H9 (cell line): ENCODE data around the gene RYR3. TPM values are rescaled to one million over a fixed set of nuclear protein-coding genes. Genes with fewer than 3 reads are reported as not detected.

Source experiments
- DNase-seq: peaks from one replicate; pipeline ENCODE4 v3.0.0-alpha.2; 2017
- H2AFZ ChIP-seq: one replicate; pipeline ENCODE4 v1.6.1; 2013; ENCODE audit warnings: mild to moderate bottlenecking, low read length, control low read depth, moderate library complexity
- H2AK5ac ChIP-seq: 2 replicates; pipeline ENCODE4 v1.6.1; 2013; ENCODE audit warnings: low read length, control low read depth, mixed read lengths; ENCODE audit not compliant: insufficient read length
- H2BK120ac ChIP-seq: one replicate; pipeline ENCODE4 v1.6.1; 2013; ENCODE audit warnings: low read depth, mild to moderate bottlenecking, low read length, control low read depth, inconsistent platforms; ENCODE audit not compliant: poor library complexity, severe bottlenecking
- H2BK12ac ChIP-seq: 2 replicates; pipeline ENCODE4 v1.6.1; 2013; ENCODE audit warnings: low read length, control low read depth, mixed read lengths, low read depth; ENCODE audit not compliant: insufficient read length
- H2BK15ac ChIP-seq: 2 replicates; pipeline ENCODE4 v1.6.1; 2013; ENCODE audit warnings: low read depth, low read length, control low read depth
- H2BK20ac ChIP-seq: one replicate; pipeline ENCODE4 v1.6.1; 2013; ENCODE audit warnings: low read depth, mild to moderate bottlenecking, low read length, control low read depth, inconsistent platforms; ENCODE audit not compliant: poor library complexity, severe bottlenecking
- H2BK5ac ChIP-seq: 2 replicates; pipeline ENCODE4 v1.6.1; 2013; ENCODE audit warnings: low read length, control low read depth, mixed read lengths; ENCODE audit not compliant: insufficient read length
- H3K14ac ChIP-seq: 2 replicates; pipeline ENCODE4 v1.6.1; 2013; ENCODE audit warnings: low read length, control low read depth; ENCODE audit not compliant: insufficient read depth
- H3K18ac ChIP-seq: 2 replicates; pipeline ENCODE4 v1.6.1; 2013; ENCODE audit warnings: low read depth, mild to moderate bottlenecking, mixed read lengths, low read length, control low read depth; ENCODE audit not compliant: insufficient read length
- H3K23ac ChIP-seq: 2 replicates; pipeline ENCODE4 v1.6.1; 2013; ENCODE audit warnings: low read length, control low read depth, mixed read lengths, low read depth; ENCODE audit not compliant: insufficient read length
- H3K23me2 ChIP-seq: 2 replicates; pipeline ENCODE4 v1.6.1; 2013; ENCODE audit warnings: low read depth, mild to moderate bottlenecking, mixed read lengths, low read length, control low read depth; ENCODE audit not compliant: insufficient read length, poor library complexity, severe bottlenecking
- H3K27ac ChIP-seq: 2 replicates; pipeline ENCODE4 v1.5.1; 2013; ENCODE audit warnings: low read length, control low read depth, mixed read lengths, low read depth; ENCODE audit not compliant: insufficient read length
- H3K27me3 ChIP-seq: 2 replicates; pipeline ENCODE4 v1.6.1; 2013; ENCODE audit warnings: low read length, control low read depth, inconsistent platforms; ENCODE audit not compliant: insufficient read depth
- H3K4ac ChIP-seq: 2 replicates; pipeline ENCODE4 v1.6.1; 2013; ENCODE audit warnings: low read depth, mild to moderate bottlenecking, control low read depth, inconsistent platforms, low read length, moderate library complexity
- H3K4me1 ChIP-seq: 2 replicates; pipeline ENCODE4 v1.6.1; 2013; ENCODE audit warnings: low read length, control low read depth, inconsistent platforms; ENCODE audit not compliant: insufficient read depth
- H3K4me2 ChIP-seq: 2 replicates; pipeline ENCODE4 v1.6.1; 2013; ENCODE audit warnings: low read length, control low read depth, mixed read lengths; ENCODE audit not compliant: insufficient read length, insufficient read depth
- H3K56ac ChIP-seq: 2 replicates; pipeline ENCODE4 v1.6.1; 2013; ENCODE audit warnings: low read depth, mild to moderate bottlenecking, mixed read lengths, low read length, control low read depth; ENCODE audit not compliant: insufficient read length
- H3K79me1 ChIP-seq: 2 replicates; pipeline ENCODE4 v1.6.1; 2013; ENCODE audit warnings: low read depth, mild to moderate bottlenecking, moderate library complexity, low read length, control low read depth, inconsistent platforms; ENCODE audit not compliant: insufficient read depth, poor library complexity, severe bottlenecking
- H3K79me2 ChIP-seq: 2 replicates; pipeline ENCODE4 v1.6.1; 2013; ENCODE audit warnings: low read length, control low read depth, inconsistent platforms; ENCODE audit not compliant: insufficient read depth
- H3K9ac ChIP-seq: 2 replicates; pipeline ENCODE4 v1.6.1; 2013; ENCODE audit warnings: low read length, control low read depth, mixed read lengths; ENCODE audit not compliant: insufficient read length; ENCODE audit errors: extremely low read depth
- H3K9me3 ChIP-seq: one replicate; pipeline ENCODE4 v1.6.1; 2013; ENCODE audit warnings: low read depth, low read length, inconsistent platforms; ENCODE audit not compliant: control insufficient read depth
- H3T11ph ChIP-seq: one replicate; pipeline ENCODE4 v1.6.1; 2013; ENCODE audit warnings: mild to moderate bottlenecking, low read length, control low read depth, inconsistent platforms
- H4K20me1 ChIP-seq: one replicate; pipeline ENCODE4 v1.6.1; 2013; ENCODE audit not compliant: control insufficient read depth, insufficient read length, insufficient read depth
- H4K5ac ChIP-seq: 2 replicates; pipeline ENCODE4 v1.6.1; 2013; ENCODE audit warnings: low read depth, mild to moderate bottlenecking, mixed read lengths, low read length, control low read depth; ENCODE audit not compliant: insufficient read length
- H4K8ac ChIP-seq: replicated peaks from 2 replicates; pipeline ENCODE4 v1.6.1; 2013; ENCODE audit warnings: low read length, control low read depth, mixed read lengths, low read depth; ENCODE audit not compliant: insufficient read length
- H4K91ac ChIP-seq: 2 replicates; pipeline ENCODE4 v1.6.1; 2013; ENCODE audit warnings: low read depth, mild to moderate bottlenecking, moderate library complexity, mixed read lengths, low read length, control low read depth; ENCODE audit not compliant: insufficient read length
- H3K27ac Mint-ChIP-seq, 3 experiments: 2 replicates in 2 of 3; 3 replicates in 1 of 3; pipeline ENCODE4 v1.8.0; 2020 to 2021; ENCODE audit warnings: mixed read lengths in 3 of 3, mild to moderate bottlenecking in 1 of 3, moderate library complexity in 1 of 3
- H3K27me3 Mint-ChIP-seq: 2 replicates; pipeline ENCODE4 v1.8.0; 2021; ENCODE audit warnings: low read depth, mild to moderate bottlenecking, moderate library complexity, mixed read lengths
- H3K36me3 Mint-ChIP-seq, 3 experiments: 2 replicates in 2 of 3; 3 replicates in 1 of 3; pipeline ENCODE4 v1.8.0; 2020 to 2021; ENCODE audit warnings: low read depth in 3 of 3, mixed read lengths in 3 of 3; ENCODE audit not compliant: insufficient read depth in 1 of 3
- H3K4me1 Mint-ChIP-seq, 2 experiments: 2 replicates each; pipeline ENCODE4 v1.8.0; 2020; ENCODE audit warnings: mixed read lengths in 2 of 2
- H3K4me3 Mint-ChIP-seq, 2 experiments: 2 replicates in 1 of 2; 3 replicates in 1 of 2; pipeline ENCODE4 v1.8.0; 2020 to 2021; ENCODE audit warnings: mild to moderate bottlenecking in 2 of 2, mixed read lengths in 2 of 2, moderate library complexity in 1 of 2
- H3K9me3 Mint-ChIP-seq, 2 experiments: 2 replicates in 1 of 2; 3 replicates in 1 of 2; pipeline ENCODE4 v1.8.0; 2020; ENCODE audit warnings: mild to moderate bottlenecking in 2 of 2, mixed read lengths in 2 of 2, moderate library complexity in 1 of 2
- CTCF ChIP-seq: fragments of 200-600 bp; sonication (generic); conservative IDR thresholded peaks from 3 replicates; pipeline ENCODE4 v1.8.0; 2021; ENCODE audit warnings: antibody characterized with exemption, mild to moderate bottlenecking
- WGBS: extraction: QIAGEN DNeasy Blood & Tissue Kit; methylation state at CpG from one replicate; pipeline ENCODE4 v1.1.7; 2013; ENCODE audit warnings: missing lambda C conversion rate, low lambda C conversion rate, mixed read lengths; ENCODE audit not compliant: insufficient read length; ENCODE audit errors: extremely low coverage; 5-methylcytosine and 5-hydroxymethylcytosine counted together
- total RNA-seq: library from RNA; stranded (reverse); gene quantifications from 2 replicates; pipeline ENCODE4 v1.2.1, GENCODE V29; 2021

The RYR3 gene
- total RNA-seq, 1 experiment from 2014 or later = 0.85 TPM

GRCh38 chr15:33693166-33693800, 382.5 kb downstream of the RYR3 start:
- Histone ChIP-seq H3K4me1 (no peaks in the 10 kb centered on the region), H4K5ac (no peak overlapping the region), H3K9me3 (no peaks in the 10 kb centered on the region), H2AK5ac (no peak overlapping the region), H2BK12ac (no peak overlapping the region), H3K27ac (no peak overlapping the region), H2BK120ac (no peak overlapping the region), H2BK5ac (no peak overlapping the region), H3K23ac (no peak overlapping the region), H3K79me1 (no peaks in the 10 kb centered on the region), H2BK20ac (no peak overlapping the region), H4K20me1 (no peaks in the 10 kb centered on the region), H3K56ac (no peak overlapping the region), H2BK15ac (no peak overlapping the region), H4K91ac (no peak overlapping the region), H3T11ph (no peak overlapping the region), H3K14ac (no peak overlapping the region), H3K9ac (no peak overlapping the region), H2AFZ (no peak overlapping the region), H3K4me2 (no peak overlapping the region), H3K4ac (no peak overlapping the region), H3K79me2 (no peaks in the 10 kb centered on the region), H3K23me2 (no peaks in the 10 kb centered on the region), H3K18ac (no peak overlapping the region), H4K8ac (no peak overlapping the region), H3K27me3 (no peaks in the 10 kb centered on the region)
- H3K4me1 Mint-ChIP-seq = peaks cover 5 to 7% of the 10 kb centered on the region in 2 experiments
- no peak overlapping the region for H3K4me3 Mint-ChIP-seq
- peaks cover 3% of the 10 kb centered on the region; the same call in 1 of the 2 replicates for H3K27me3 Mint-ChIP-seq
- H3K9me3 Mint-ChIP-seq = peaks cover 0 to 3% of the 10 kb centered on the region in 2 experiments; a peak in 1 of 5 replicates
- DNase-seq = no peak
- no peak for TF ChIP-seq CTCF
- no peaks in the 10 kb centered on the region for H3K36me3 Mint-ChIP-seq
- no CpG with 5 or more reads among the region's 12 CpGs for WGBS
- H3K27ac Mint-ChIP-seq = no peak overlapping the region
